ENCODE data around the gene HOXB9. TPM values are rescaled to one million over a fixed set of nuclear protein-coding genes. Genes with fewer than 3 reads are reported as not detected.

The HOXB9 gene
- total and polyA plus RNA-seq, 9 of the 15 experiments (the other 6 are each of a cell fraction or from before 2014, with no cell fraction given): 3.1 to 196 (median 77.6) TPM

GRCh38 chr17:48593840-48594537 lies 32.2 kb downstream of the HOXB9 start (continued):
- TF ChIP-seq RNF219 (CRISPR knock-in tag; IDR thresholded peaks at IDR 0.05) (no peak), RAD21 (CRISPR knock-in tag; conservative IDR thresholded peaks at IDR 0.05 in 1 of 2, IDR thresholded peaks at IDR 0.05 in 1 of 2) (peak; percentile 73 to 95), SMAD3 (CRISPR knock-in tag; conservative IDR thresholded peaks at IDR 0.05) (no peak), TEAD1 (CRISPR knock-in tag; IDR thresholded peaks at IDR 0.05) (no peak), TEAD4 (IDR thresholded peaks at IDR 0.05; ENCODE audit: low read length) (no peak), TEAD4 (CRISPR knock-in tag; IDR thresholded peaks at IDR 0.05; ENCODE audit: borderline replicate concordance) (no peak), HDAC8 (tag; IDR thresholded peaks at IDR 0.05) (no peak), ZFX (CRISPR knock-in tag; IDR thresholded peaks at IDR 0.05) (peak; percentile 20; the same call in 1 of the 2 replicates), ZNF121 (CRISPR knock-in tag; conservative IDR thresholded peaks at IDR 0.05) (no peak), E2F5 (CRISPR knock-in tag; IDR thresholded peaks at IDR 0.05) (no peak), ZC3H8 (IDR thresholded peaks at IDR 0.05) (no peak), RHOXF2B (CRISPR knock-in tag; conservative IDR thresholded peaks at IDR 0.05) (no peak), SRF (CRISPR knock-in tag; IDR thresholded peaks at IDR 0.05) (peak in 1 of 2 experiments; percentile 84; a peak in 1 of 4 replicates), ZNF699 (CRISPR knock-in tag; IDR thresholded peaks at IDR 0.05; ENCODE audit: insufficient replicate concordance) (no peak), NCOA1 (IDR thresholded peaks at IDR 0.05; ENCODE audit: low read depth) (no peak), ZNF717 (CRISPR knock-in tag; IDR thresholded peaks at IDR 0.05) (no peak), SPI1 (IDR thresholded peaks at IDR 0.05; ENCODE audit: borderline replicate concordance, low read depth, low read length) (peak; percentile 76), ZNF41 (CRISPR knock-in tag; conservative IDR thresholded peaks at IDR 0.05) (no peak)
- TF ChIP-seq, protein P1, sequence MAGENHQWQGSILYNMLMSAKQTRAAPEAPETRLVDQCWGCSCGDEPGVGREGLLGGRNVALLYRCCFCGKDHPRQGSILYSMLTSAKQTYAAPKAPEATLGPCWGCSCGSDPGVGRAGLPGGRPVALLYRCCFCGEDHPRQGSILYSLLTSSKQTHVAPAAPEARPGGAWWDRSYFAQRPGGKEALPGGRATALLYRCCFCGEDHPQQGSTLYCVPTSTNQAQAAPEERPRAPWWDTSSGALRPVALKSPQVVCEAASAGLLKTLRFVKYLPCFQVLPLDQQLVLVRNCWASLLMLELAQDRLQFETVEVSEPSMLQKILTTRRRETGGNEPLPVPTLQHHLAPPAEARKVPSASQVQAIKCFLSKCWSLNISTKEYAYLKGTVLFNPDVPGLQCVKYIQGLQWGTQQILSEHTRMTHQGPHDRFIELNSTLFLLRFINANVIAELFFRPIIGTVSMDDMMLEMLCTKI (IDR thresholded peaks at IDR 0.05; ENCODE audit: partially characterized antibody): no peak
- TF ChIP-seq, protein P2, sequence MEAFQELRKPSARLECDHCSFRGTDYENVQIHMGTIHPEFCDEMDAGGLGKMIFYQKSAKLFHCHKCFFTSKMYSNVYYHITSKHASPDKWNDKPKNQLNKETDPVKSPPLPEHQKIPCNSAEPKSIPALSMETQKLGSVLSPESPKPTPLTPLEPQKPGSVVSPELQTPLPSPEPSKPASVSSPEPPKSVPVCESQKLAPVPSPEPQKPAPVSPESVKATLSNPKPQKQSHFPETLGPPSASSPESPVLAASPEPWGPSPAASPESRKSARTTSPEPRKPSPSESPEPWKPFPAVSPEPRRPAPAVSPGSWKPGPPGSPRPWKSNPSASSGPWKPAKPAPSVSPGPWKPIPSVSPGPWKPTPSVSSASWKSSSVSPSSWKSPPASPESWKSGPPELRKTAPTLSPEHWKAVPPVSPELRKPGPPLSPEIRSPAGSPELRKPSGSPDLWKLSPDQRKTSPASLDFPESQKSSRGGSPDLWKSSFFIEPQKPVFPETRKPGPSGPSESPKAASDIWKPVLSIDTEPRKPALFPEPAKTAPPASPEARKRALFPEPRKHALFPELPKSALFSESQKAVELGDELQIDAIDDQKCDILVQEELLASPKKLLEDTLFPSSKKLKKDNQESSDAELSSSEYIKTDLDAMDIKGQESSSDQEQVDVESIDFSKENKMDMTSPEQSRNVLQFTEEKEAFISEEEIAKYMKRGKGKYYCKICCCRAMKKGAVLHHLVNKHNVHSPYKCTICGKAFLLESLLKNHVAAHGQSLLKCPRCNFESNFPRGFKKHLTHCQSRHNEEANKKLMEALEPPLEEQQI (IDR thresholded peaks at IDR 0.05): no peak
- TF ChIP-seq, protein P3, sequence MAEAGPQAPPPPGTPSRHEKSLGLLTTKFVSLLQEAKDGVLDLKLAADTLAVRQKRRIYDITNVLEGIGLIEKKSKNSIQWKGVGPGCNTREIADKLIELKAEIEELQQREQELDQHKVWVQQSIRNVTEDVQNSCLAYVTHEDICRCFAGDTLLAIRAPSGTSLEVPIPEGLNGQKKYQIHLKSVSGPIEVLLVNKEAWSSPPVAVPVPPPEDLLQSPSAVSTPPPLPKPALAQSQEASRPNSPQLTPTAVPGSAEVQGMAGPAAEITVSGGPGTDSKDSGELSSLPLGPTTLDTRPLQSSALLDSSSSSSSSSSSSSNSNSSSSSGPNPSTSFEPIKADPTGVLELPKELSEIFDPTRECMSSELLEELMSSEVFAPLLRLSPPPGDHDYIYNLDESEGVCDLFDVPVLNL (CRISPR knock-in tag; IDR thresholded peaks at IDR 0.05; ENCODE audit: low read depth): no peak

Data from K562 (cell line).